SK-N-SH treated with all-trans-retinoic acid at 6 μM for 48 hours (cell line): ENCODE measurements around the gene CHCHD6.

Source experiments
- ATAC-seq: fragments of 200-7000 bp; cut with Tn5 transposase; 3 replicates; pipeline ENCODE4 v1.9.1; 2020; ENCODE audit warnings: mild to moderate bottlenecking, moderate library complexity
- ARNTL ChIP-seq: fragments of 450-650 bp; formaldehyde crosslinking; IDR thresholded peaks from 2 replicates; pipeline ENCODE4 v1.5.0; 2020; ENCODE audit warnings: low read depth, mild to moderate bottlenecking, moderate library complexity, borderline replicate concordance
- BACH2 ChIP-seq: fragments of 250-450 bp; sonication (Bioruptor Pico); IDR thresholded peaks from 2 replicates; pipeline ENCODE4 v1.9.0; 2021; ENCODE audit warnings: mild to moderate bottlenecking, borderline replicate concordance
- CSDC2 ChIP-seq: fragments of 250-450 bp; sonication (Bioruptor Pico); IDR thresholded peaks from 2 replicates; pipeline ENCODE4 v1.5.0; 2020; ENCODE audit warnings: mild to moderate bottlenecking, moderate library complexity
- ESRRG ChIP-seq: fragments of 250-450 bp; sonication (Bioruptor Pico); IDR thresholded peaks from 2 replicates; pipeline ENCODE4 v1.6.1; 2021; ENCODE audit warnings: mild to moderate bottlenecking
- GLIS3 ChIP-seq: fragments of 250-450 bp; sonication (Bioruptor Pico); IDR thresholded peaks from 2 replicates; pipeline ENCODE4 v1.5.0; 2020; ENCODE audit warnings: mild to moderate bottlenecking, moderate library complexity
- PPARA ChIP-seq: fragments of 250-450 bp; sonication (Bioruptor Pico); IDR thresholded peaks from 2 replicates; pipeline ENCODE4 v1.5.0; 2020; ENCODE audit warnings: mild to moderate bottlenecking, borderline replicate concordance
- RARB ChIP-seq: fragments of 250-450 bp; sonication (Bioruptor Pico); IDR thresholded peaks from 2 replicates; pipeline ENCODE4 v1.8.0; 2021; ENCODE audit warnings: mild to moderate bottlenecking, moderate library complexity
- SNAI2 ChIP-seq: fragments of 250-450 bp; sonication (Bioruptor Pico); IDR thresholded peaks from 2 replicates; pipeline ENCODE4 v1.5.0; 2020; ENCODE audit warnings: mild to moderate bottlenecking, moderate library complexity
- ZC3H10 ChIP-seq: fragments of 250-450 bp; sonication (Bioruptor Pico); IDR thresholded peaks from 2 replicates; pipeline ENCODE4 v1.5.1; 2021; ENCODE audit warnings: mild to moderate bottlenecking, moderate library complexity
- ZFP3 ChIP-seq: fragments of 250-450 bp; sonication (Bioruptor Pico); IDR thresholded peaks from 2 replicates; pipeline ENCODE4 v1.5.0; 2020; ENCODE audit warnings: mild to moderate bottlenecking, moderate library complexity
- ZFP30 ChIP-seq: fragments of 450-650 bp; formaldehyde crosslinking; IDR thresholded peaks from 2 replicates; pipeline ENCODE4 v1.5.0; 2022; ENCODE audit warnings: mild to moderate bottlenecking, moderate library complexity
- ZNF565 ChIP-seq: fragments of 450-650 bp; formaldehyde crosslinking; conservative IDR thresholded peaks from 2 replicates; pipeline ENCODE4 v1.5.0; 2020; ENCODE audit warnings: low read depth, mild to moderate bottlenecking, moderate library complexity
- ZNF70 ChIP-seq: fragments of 450-650 bp; formaldehyde crosslinking; IDR thresholded peaks from 2 replicates; pipeline ENCODE4 v1.5.0; 2020; ENCODE audit warnings: mild to moderate bottlenecking, moderate library complexity
- ZNF8 ChIP-seq: fragments of 450-650 bp; formaldehyde crosslinking; IDR thresholded peaks from 2 replicates; pipeline ENCODE4 v1.5.0; 2020; ENCODE audit warnings: mild to moderate bottlenecking, moderate library complexity
- TF ChIP-seq, protein P1 (sequence below): fragments of 250-450 bp; sonication (Bioruptor Pico); IDR thresholded peaks from 2 replicates; pipeline ENCODE4 v1.8.0; 2020; ENCODE audit warnings: mild to moderate bottlenecking, moderate library complexity, borderline replicate concordance
- TF ChIP-seq, protein P2 (sequence below): fragments of 250-450 bp; sonication (Bioruptor Pico); IDR thresholded peaks from 2 replicates; pipeline ENCODE4 v1.5.0; 2020; ENCODE audit warnings: mild to moderate bottlenecking, moderate library complexity
- TF ChIP-seq, protein P3 (sequence below): fragments of 250-450 bp; sonication (Bioruptor Pico); IDR thresholded peaks from 2 replicates; pipeline ENCODE4 v1.5.1; 2021; ENCODE audit warnings: mild to moderate bottlenecking, moderate library complexity

Gene CHCHD6

DNA sequence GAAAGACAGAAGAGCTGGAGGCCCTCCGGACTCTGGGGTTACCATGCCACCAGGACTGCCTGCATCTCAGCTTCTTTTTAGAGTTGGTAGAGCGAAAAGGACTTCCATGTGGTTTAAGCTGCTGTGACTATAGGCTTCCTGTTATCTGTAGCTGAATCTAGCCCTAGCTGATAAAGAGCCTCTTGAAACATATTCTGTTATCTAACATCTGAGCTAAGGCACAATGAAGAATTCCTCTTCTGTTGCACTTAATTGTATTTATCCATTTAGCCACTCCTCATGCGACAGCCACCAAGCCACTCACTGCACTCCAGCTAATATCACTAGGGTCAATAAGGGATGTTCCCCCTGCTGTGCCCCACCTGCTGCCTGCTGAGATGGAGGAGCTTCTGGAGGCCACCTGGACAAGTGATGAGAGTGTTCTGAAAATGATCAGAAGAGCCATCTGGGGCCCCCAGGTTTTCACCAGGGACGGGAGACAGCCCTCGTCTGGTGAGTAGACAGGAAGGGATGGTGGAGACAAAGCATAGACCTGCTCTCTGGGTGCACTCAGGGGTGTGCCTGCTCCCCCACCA lies 184.2 kb downstream of the CHCHD6 start:
- TF ChIP-seq ZNF8 (CRISPR knock-in tag): no peak
- TF ChIP-seq PPARA (CRISPR knock-in tag): no peak
- no peak for TF ChIP-seq CSDC2 (CRISPR knock-in tag)
- TF ChIP-seq, protein P1, sequence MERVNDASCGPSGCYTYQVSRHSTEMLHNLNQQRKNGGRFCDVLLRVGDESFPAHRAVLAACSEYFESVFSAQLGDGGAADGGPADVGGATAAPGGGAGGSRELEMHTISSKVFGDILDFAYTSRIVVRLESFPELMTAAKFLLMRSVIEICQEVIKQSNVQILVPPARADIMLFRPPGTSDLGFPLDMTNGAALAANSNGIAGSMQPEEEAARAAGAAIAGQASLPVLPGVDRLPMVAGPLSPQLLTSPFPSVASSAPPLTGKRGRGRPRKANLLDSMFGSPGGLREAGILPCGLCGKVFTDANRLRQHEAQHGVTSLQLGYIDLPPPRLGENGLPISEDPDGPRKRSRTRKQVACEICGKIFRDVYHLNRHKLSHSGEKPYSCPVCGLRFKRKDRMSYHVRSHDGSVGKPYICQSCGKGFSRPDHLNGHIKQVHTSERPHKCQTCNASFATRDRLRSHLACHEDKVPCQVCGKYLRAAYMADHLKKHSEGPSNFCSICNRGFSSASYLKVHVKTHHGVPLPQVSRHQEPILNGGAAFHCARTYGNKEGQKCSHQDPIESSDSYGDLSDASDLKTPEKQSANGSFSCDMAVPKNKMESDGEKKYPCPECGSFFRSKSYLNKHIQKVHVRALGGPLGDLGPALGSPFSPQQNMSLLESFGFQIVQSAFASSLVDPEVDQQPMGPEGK (CRISPR knock-in tag): no peak
- TF ChIP-seq RARB (CRISPR knock-in tag): no peak
- TF ChIP-seq SNAI2: no peak
- no peak for TF ChIP-seq ZNF70 (CRISPR knock-in tag)
- TF ChIP-seq, protein P2, sequence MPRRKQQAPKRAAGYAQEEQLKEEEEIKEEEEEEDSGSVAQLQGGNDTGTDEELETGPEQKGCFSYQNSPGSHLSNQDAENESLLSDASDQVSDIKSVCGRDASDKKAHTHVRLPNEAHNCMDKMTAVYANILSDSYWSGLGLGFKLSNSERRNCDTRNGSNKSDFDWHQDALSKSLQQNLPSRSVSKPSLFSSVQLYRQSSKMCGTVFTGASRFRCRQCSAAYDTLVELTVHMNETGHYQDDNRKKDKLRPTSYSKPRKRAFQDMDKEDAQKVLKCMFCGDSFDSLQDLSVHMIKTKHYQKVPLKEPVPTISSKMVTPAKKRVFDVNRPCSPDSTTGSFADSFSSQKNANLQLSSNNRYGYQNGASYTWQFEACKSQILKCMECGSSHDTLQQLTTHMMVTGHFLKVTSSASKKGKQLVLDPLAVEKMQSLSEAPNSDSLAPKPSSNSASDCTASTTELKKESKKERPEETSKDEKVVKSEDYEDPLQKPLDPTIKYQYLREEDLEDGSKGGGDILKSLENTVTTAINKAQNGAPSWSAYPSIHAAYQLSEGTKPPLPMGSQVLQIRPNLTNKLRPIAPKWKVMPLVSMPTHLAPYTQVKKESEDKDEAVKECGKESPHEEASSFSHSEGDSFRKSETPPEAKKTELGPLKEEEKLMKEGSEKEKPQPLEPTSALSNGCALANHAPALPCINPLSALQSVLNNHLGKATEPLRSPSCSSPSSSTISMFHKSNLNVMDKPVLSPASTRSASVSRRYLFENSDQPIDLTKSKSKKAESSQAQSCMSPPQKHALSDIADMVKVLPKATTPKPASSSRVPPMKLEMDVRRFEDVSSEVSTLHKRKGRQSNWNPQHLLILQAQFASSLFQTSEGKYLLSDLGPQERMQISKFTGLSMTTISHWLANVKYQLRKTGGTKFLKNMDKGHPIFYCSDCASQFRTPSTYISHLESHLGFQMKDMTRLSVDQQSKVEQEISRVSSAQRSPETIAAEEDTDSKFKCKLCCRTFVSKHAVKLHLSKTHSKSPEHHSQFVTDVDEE (CRISPR knock-in tag): no peak
- no peak for TF ChIP-seq ARNTL (CRISPR knock-in tag)
- no peak for TF ChIP-seq BACH2 (CRISPR knock-in tag)
- no peak for TF ChIP-seq ZFP3 (CRISPR knock-in tag)
- TF ChIP-seq ZFP30: no peak
- TF ChIP-seq ESRRG (CRISPR knock-in tag): no peak
- TF ChIP-seq, protein P3, sequence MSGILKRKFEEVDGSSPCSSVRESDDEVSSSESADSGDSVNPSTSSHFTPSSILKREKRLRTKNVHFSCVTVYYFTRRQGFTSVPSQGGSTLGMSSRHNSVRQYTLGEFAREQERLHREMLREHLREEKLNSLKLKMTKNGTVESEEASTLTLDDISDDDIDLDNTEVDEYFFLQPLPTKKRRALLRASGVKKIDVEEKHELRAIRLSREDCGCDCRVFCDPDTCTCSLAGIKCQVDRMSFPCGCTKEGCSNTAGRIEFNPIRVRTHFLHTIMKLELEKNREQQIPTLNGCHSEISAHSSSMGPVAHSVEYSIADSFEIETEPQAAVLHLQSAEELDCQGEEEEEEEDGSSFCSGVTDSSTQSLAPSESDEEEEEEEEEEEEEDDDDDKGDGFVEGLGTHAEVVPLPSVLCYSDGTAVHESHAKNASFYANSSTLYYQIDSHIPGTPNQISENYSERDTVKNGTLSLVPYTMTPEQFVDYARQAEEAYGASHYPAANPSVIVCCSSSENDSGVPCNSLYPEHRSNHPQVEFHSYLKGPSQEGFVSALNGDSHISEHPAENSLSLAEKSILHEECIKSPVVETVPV (CRISPR knock-in tag): no peak
- TF ChIP-seq GLIS3: no peak
- TF ChIP-seq, all 23 proteins: peak for 0
- no peak for ATAC-seq

DNA sequence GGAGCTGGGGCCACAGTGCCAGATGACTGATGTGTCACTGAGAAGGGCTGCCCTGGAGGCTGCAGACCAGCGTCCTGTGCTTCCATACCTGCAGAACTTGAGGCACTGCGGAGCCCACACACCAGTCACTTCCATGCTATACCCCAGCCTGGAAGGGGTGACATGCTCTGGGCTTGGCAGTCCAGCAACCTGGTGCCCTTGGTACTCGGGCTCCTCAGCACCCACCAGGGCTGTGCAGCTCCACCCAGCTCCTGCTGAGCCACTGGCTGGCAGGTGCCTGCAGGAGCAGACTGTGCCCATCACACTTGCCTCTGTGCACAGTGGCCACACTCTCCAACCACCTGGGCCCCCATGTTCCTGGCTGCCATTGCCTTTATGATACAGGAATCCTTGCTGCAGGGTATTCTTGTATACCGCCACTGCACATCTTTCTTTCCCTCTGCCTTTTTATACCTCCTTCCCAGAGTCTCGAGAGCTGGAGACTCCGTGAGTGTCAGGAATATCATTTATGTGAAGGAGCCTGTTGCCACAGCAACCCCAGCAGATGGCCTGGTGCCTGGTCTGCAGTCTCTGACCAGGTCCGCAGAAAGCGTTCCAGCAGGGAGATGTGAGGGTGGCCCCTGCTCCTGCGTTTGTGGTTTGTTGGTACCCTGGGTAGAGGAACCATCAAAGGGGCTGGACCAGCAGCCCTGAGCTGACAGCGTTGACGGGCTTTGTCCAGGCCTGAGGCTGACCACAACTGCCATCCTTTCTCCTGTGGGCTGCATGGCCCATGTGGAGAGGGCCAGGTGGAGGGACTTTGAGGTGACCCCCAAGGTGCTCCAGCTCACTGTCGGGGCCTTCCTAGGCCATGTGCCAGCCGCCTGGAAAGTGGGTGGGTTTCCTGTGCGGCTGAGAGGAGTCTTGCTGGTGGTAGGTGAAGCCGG lies 185.5 kb downstream of the CHCHD6 start:
- no peak for TF ChIP-seq ARNTL (CRISPR knock-in tag)
- TF ChIP-seq BACH2 (CRISPR knock-in tag): no peak
- TF ChIP-seq SNAI2: no peak
- TF ChIP-seq ZNF8 (CRISPR knock-in tag): no peak
- no peak for TF ChIP-seq ZNF565 (CRISPR knock-in tag)
- TF ChIP-seq ZC3H10: no peak
- TF ChIP-seq GLIS3: no peak
- no peak for TF ChIP-seq RARB (CRISPR knock-in tag)
- TF ChIP-seq ZFP30: no peak
- TF ChIP-seq, protein P1 (CRISPR knock-in tag): no peak
- TF ChIP-seq, protein P2 (CRISPR knock-in tag): no peak
- no peak for TF ChIP-seq ZNF70 (CRISPR knock-in tag)
- no peak for ATAC-seq
